Keratinocyte (primary cell): ENCODE measurements around the gene OMP.

Source experiments
- CTCF ChIP-seq, 3 experiments: IDR thresholded peaks in 1 of 3; conservative IDR thresholded peaks in 1 of 3; optimal IDR thresholded peaks in 1 of 3; 2 replicates in 2 of 3; 3 replicates in 1 of 3; pipeline versions ENCODE3 to v1.5.1; 2011; ENCODE audit warnings: low read length in 3 of 3, mild to moderate bottlenecking in 3 of 3, moderate library complexity in 2 of 3, control low read depth in 1 of 3, inconsistent platforms in 1 of 3; ENCODE audit not compliant: insufficient read depth in 2 of 3; ENCODE audit errors: extremely low read depth in 1 of 3
- EZH2 ChIP-seq: IDR thresholded peaks from one replicate; pipeline ENCODE4 v1.6.1; 2012; ENCODE audit warnings: inconsistent platforms, mild to moderate bottlenecking, low read length, moderate library complexity

- no peak for TF ChIP-seq CTCF (optimal IDR thresholded peaks at IDR 0.05 in 1 of 3, IDR thresholded peaks at IDR 0.05 in 1 of 3, conservative IDR thresholded peaks at IDR 0.05 in 1 of 3; ENCODE audit: extremely low read depth in 1 of 3, insufficient read depth in 2 of 3, low read length in 3 of 3)
- no peak for TF ChIP-seq EZH2
Measured at GRCh38 chr11:77063407-77063806, 39.2 kb upstream of the OMP start.
